GM23338 (cell line): Measurements from ENCODE around the gene DAPK2. TPM values are rescaled to one million over a fixed set of nuclear protein-coding genes. Genes with fewer than 3 reads are reported as not detected.

Source experiments
- ATAC-seq: fragments of 200-7000 bp; cut with Tn5 transposase; 3 replicates; pipeline ENCODE4 v1.9.1; 2020
- DNase-seq: peaks from one replicate; pipeline ENCODE4 v3.0.0-alpha.2; 2015; ENCODE audit warnings: low spot score
- H2AFZ ChIP-seq: fragments of 200-600 bp; sonication (generic); 2 replicates; pipeline ENCODE4 v1.8.0; 2016; ENCODE audit warnings: antibody characterized with exemption, mild to moderate bottlenecking, moderate library complexity
- H3F3A ChIP-seq: fragments of 200-600 bp; sonication (generic); replicated peaks from 2 replicates; pipeline ENCODE4 v1.8.0; 2017; ENCODE audit warnings: antibody characterized with exemption, mixed run types, low read depth
- H3K27ac ChIP-seq: fragments of 200-600 bp; sonication (generic); 2 replicates; pipeline ENCODE4 v1.6.1; 2016; ENCODE audit warnings: low read depth
- H3K27me3 ChIP-seq: fragments of 200-600 bp; sonication (generic); 2 replicates; pipeline ENCODE4 v1.8.0; 2016; ENCODE audit warnings: mild to moderate bottlenecking, mixed run types, moderate library complexity; ENCODE audit not compliant: insufficient read depth
- H3K36me3 ChIP-seq: fragments of 200-600 bp; sonication (generic); 2 replicates; pipeline ENCODE4 v1.8.0; 2016; ENCODE audit warnings: mild to moderate bottlenecking; ENCODE audit not compliant: insufficient read depth
- H3K4me1 ChIP-seq: fragments of 200-600 bp; sonication (generic); 2 replicates; pipeline ENCODE4 v1.8.0; 2016; ENCODE audit warnings: mild to moderate bottlenecking, moderate library complexity; ENCODE audit not compliant: insufficient read depth
- H3K4me2 ChIP-seq: fragments of 200-600 bp; sonication (generic); 2 replicates; pipeline ENCODE4 v1.7.1; 2017; ENCODE audit warnings: mixed run types
- H3K4me3 ChIP-seq: fragments of 200-600 bp; sonication (generic); 2 replicates; pipeline ENCODE4 v1.6.1; 2016; ENCODE audit warnings: mixed run types
- H3K79me2 ChIP-seq: fragments of 200-600 bp; sonication (generic); replicated peaks from 2 replicates; pipeline ENCODE4 v1.8.0; 2017; ENCODE audit warnings: mild to moderate bottlenecking; ENCODE audit not compliant: insufficient read depth
- H3K9me2 ChIP-seq: fragments of 200-600 bp; sonication (generic); 2 replicates; pipeline ENCODE4 v1.8.0; 2017; ENCODE audit not compliant: insufficient read depth
- H4K20me1 ChIP-seq: fragments of 200-600 bp; sonication (generic); replicated peaks from 2 replicates; pipeline ENCODE4 v1.8.0; 2017; ENCODE audit warnings: mild to moderate bottlenecking; ENCODE audit not compliant: insufficient read depth
- H3K27ac Mint-ChIP-seq: 2 replicates; pipeline ENCODE4 v1.8.0; 2020; ENCODE audit warnings: inconsistent platforms, mild to moderate bottlenecking, moderate library complexity, mixed read lengths
- H3K27me3 Mint-ChIP-seq: 3 replicates; pipeline ENCODE4 v1.8.0; 2022; ENCODE audit warnings: low read depth, mild to moderate bottlenecking, moderate library complexity, mixed read lengths, inconsistent platforms; ENCODE audit not compliant: insufficient read depth, poor library complexity
- H3K36me3 Mint-ChIP-seq: 3 replicates; pipeline ENCODE4 v1.8.0; 2021; ENCODE audit warnings: low read depth, mild to moderate bottlenecking, inconsistent platforms, moderate library complexity, mixed read lengths
- H3K4me1 Mint-ChIP-seq: 3 replicates; pipeline ENCODE4 v1.8.0; 2020; ENCODE audit warnings: mild to moderate bottlenecking, inconsistent platforms, mixed read lengths
- H3K4me3 Mint-ChIP-seq: 3 replicates; pipeline ENCODE4 v1.8.0; 2021; ENCODE audit warnings: moderate library complexity, mild to moderate bottlenecking, inconsistent platforms, mixed read lengths
- H3K9me3 Mint-ChIP-seq: 3 replicates; pipeline ENCODE4 v1.8.0; 2020; ENCODE audit warnings: moderate library complexity, mild to moderate bottlenecking, inconsistent platforms, mixed read lengths
- CREB1 ChIP-seq: fragments of 250-450 bp; sonication (Bioruptor Pico); IDR thresholded peaks from 2 replicates; pipeline ENCODE4 v1.5.0; 2020; ENCODE audit warnings: low read depth, mild to moderate bottlenecking, moderate library complexity
- CTCF ChIP-seq, 2 experiments: fragments of 200-600 bp in 1 of 2; sonication (generic) in 1 of 2; conservative IDR thresholded peaks; 2 replicates each; pipeline versions ENCODE4 v1.5.1 to v1.6.1; 2016 to 2017; ENCODE audit warnings: antibody characterized with exemption in 2 of 2, low read depth in 2 of 2, mild to moderate bottlenecking in 2 of 2, moderate library complexity in 1 of 2
- ETS1 ChIP-seq: IDR thresholded peaks from 2 replicates; pipeline ENCODE4 v1.6.1; 2016; ENCODE audit warnings: antibody characterized with exemption
- EZH2phosphoT487 ChIP-seq: fragments of 200-600 bp; sonication (generic); IDR thresholded peaks from one replicate; pipeline ENCODE4 v1.8.1; 2018; ENCODE audit warnings: antibody characterized with exemption; ENCODE audit not compliant: unreplicated experiment
- JUNB ChIP-seq: IDR thresholded peaks from one replicate; pipeline ENCODE4 v1.6.1; 2016; ENCODE audit warnings: antibody characterized with exemption; ENCODE audit not compliant: unreplicated experiment
- POLR2AphosphoS5 ChIP-seq: IDR thresholded peaks from 2 replicates; pipeline ENCODE4 v1.6.1; 2016; ENCODE audit warnings: antibody characterized with exemption, low read depth
- REST ChIP-seq: IDR thresholded peaks from one replicate; pipeline ENCODE4 v1.6.1; 2018; ENCODE audit warnings: antibody characterized with exemption; ENCODE audit not compliant: unreplicated experiment
- STAT1 ChIP-seq: IDR thresholded peaks from one replicate; pipeline ENCODE4 v1.6.1; 2016; ENCODE audit warnings: antibody characterized with exemption; ENCODE audit not compliant: unreplicated experiment
- ZNF331 ChIP-seq: fragments of 250-450 bp; sonication (Bioruptor Pico); IDR thresholded peaks from 2 replicates; pipeline ENCODE4 v1.5.0; 2020; ENCODE audit warnings: low read depth, mild to moderate bottlenecking, moderate library complexity
- ZNF462 ChIP-seq: fragments of 250-450 bp; sonication (Bioruptor Pico); IDR thresholded peaks from 2 replicates; pipeline ENCODE4 v1.5.0; 2020; ENCODE audit warnings: mild to moderate bottlenecking, moderate library complexity
- polyA plus RNA-seq: library from polyadenylated mRNA; unstranded; fragments of >200 nt; fragmentation: Nextera tagmentation; extraction: Ambion mirVana; gene quantifications from 2 replicates; pipeline ENCODE4 v1.2.1, GENCODE V29; 2016
- total RNA-seq: library from RNA; depleted of rRNA; stranded (reverse); fragments of >200 nt; shearing (Covaris generic); gene quantifications from 2 replicates; pipeline ENCODE4 v1.2.3, GENCODE V29; 2014

DAPK2 gene
- total and polyA plus RNA-seq, 2 experiments from 2014 or later, result 1.6 to 3.1 TPM

GRCh38 chr15:63858881-63859280 lies 187.4 kb downstream of the DAPK2 start:
- no peaks in the 10 kb centered on the region for H3K36me3 Mint-ChIP-seq
- TF ChIP-seq STAT1, result no peak
- H3K9me3 Mint-ChIP-seq, result no peaks in the 10 kb centered on the region
- no peaks in the 10 kb centered on the region for H3K4me1 ChIP-seq
- H2AFZ ChIP-seq, result no peak overlapping the region
- no peak overlapping the region for H3K27ac ChIP-seq
- no peak overlapping the region for H3K4me2 ChIP-seq
- ATAC-seq (no peak), DNase-seq (no peak)
- no peaks in the 10 kb centered on the region; the same call in 1 of the 2 replicates for H3K36me3 ChIP-seq
- no peaks in the 10 kb centered on the region for H4K20me1 ChIP-seq
- H3K4me3 Mint-ChIP-seq, result no peak overlapping the region
- no peak overlapping the region for H3K4me3 ChIP-seq
- no peaks in the 10 kb centered on the region for H3F3A ChIP-seq
- no peaks in the 10 kb centered on the region for H3K27me3 ChIP-seq
- no peak overlapping the region for H3K27ac Mint-ChIP-seq
- H3K9me2 ChIP-seq, result no peaks in the 10 kb centered on the region
- no peaks in the 10 kb centered on the region for H3K79me2 ChIP-seq
- H3K27me3 Mint-ChIP-seq, result peaks cover 7% of the 10 kb centered on the region
- H3K4me1 Mint-ChIP-seq, result no peaks in the 10 kb centered on the region; the same call in 2 of the 3 replicates

GRCh38 chr15:63858448-63858847 lies 187.8 kb downstream of the DAPK2 start:
- H3K27me3 Mint-ChIP-seq, result peaks cover 6% of the 10 kb centered on the region
- H3K4me1 Mint-ChIP-seq, result no peaks in the 10 kb centered on the region; the same call in 2 of the 3 replicates
- H3K4me1 ChIP-seq, result no peaks in the 10 kb centered on the region
- H3K27me3 ChIP-seq, result no peaks in the 10 kb centered on the region
- no peaks in the 10 kb centered on the region for H3K9me2 ChIP-seq
- no peak overlapping the region for H2AFZ ChIP-seq
- H3K4me3 ChIP-seq, result no peak overlapping the region
- DNase-seq, result no peak
- no peak overlapping the region for H3K4me3 Mint-ChIP-seq
- no peak overlapping the region for H3K4me2 ChIP-seq
- no peaks in the 10 kb centered on the region for H3K79me2 ChIP-seq
- H3K27ac ChIP-seq, result no peak overlapping the region
- no peaks in the 10 kb centered on the region for H3K9me3 Mint-ChIP-seq
- no peaks in the 10 kb centered on the region for H4K20me1 ChIP-seq
- H3F3A ChIP-seq, result no peaks in the 10 kb centered on the region
- H3K36me3 Mint-ChIP-seq, result no peaks in the 10 kb centered on the region
- H3K27ac Mint-ChIP-seq, result no peak overlapping the region
- no peak for ATAC-seq
- no peaks in the 10 kb centered on the region; the same call in 1 of the 2 replicates for H3K36me3 ChIP-seq
- TF ChIP-seq STAT1, result no peak
- no peak for TF ChIP-seq ZNF331 (CRISPR knock-in tag)
- TF ChIP-seq POLR2AphosphoS5, result no peak
- no peak for TF ChIP-seq CREB1 (CRISPR knock-in tag)
- TF ChIP-seq EZH2phosphoT487, result no peak
- no peak for TF ChIP-seq REST
- TF ChIP-seq ZNF462 (CRISPR knock-in tag), result no peak
- TF ChIP-seq CTCF (conservative IDR thresholded peaks at IDR 0.05; ENCODE audit: low read depth in 2 of 2), result no peak
- no peak for TF ChIP-seq JUNB
- no peak for TF ChIP-seq ETS1
